ENCODE data around the gene TAOK3.
"Not testable (repeated sequence)": the region's sequence is repeated elsewhere in the genome, so short reads cannot be mapped to it uniquely, and the experiment has no call there.

Gene TAOK3

GRCh38 chr12:118290130-118290529, 82.6 kb downstream of the TAOK3 start:
- DNase-seq: no peak

GRCh38 chr12:118288174-118288573, 84.5 kb downstream of the TAOK3 start:
- DNase-seq: no peak

GRCh38 chr12:118287728-118288127, 85.0 kb downstream of the TAOK3 start:
- DNase-seq: no peak

- DNase-seq: no peak
Observed at GRCh38 chr12:118282767-118283166, 89.9 kb downstream of the TAOK3 start.

GRCh38 chr12:118278288-118278687, 94.4 kb downstream of the TAOK3 start:
- not testable (repeated sequence) for DNase-seq

- DNase-seq: no peak
Observed at GRCh38 chr12:118274066-118274465, 98.6 kb downstream of the TAOK3 start.

- DNase-seq: no peak
Observed at GRCh38 chr12:118271770-118272417, 100.8 kb downstream of the TAOK3 start.

GRCh38 chr12:118271183-118271582, 101.5 kb downstream of the TAOK3 start:
- DNase-seq: no peak

GRCh38 chr12:118269806-118270205, 102.9 kb downstream of the TAOK3 start:
- no peak for DNase-seq

GRCh38 chr12:118259079-118259478, 113.6 kb downstream of the TAOK3 start:
- no peak for DNase-seq

GRCh38 chr12:118256352-118256751, 116.4 kb downstream of the TAOK3 start:
- no peak for DNase-seq

- no peak for DNase-seq
Observed at GRCh38 chr12:118249547-118249946, 123.2 kb downstream of the TAOK3 start.

- DNase-seq: not testable (repeated sequence)
Observed at GRCh38 chr12:118245886-118246285, 126.8 kb downstream of the TAOK3 start.

GRCh38 chr12:118238888-118239287, 133.8 kb downstream of the TAOK3 start:
- DNase-seq: no peak

- no peak for DNase-seq
Observed at GRCh38 chr12:118237908-118238307, 134.8 kb downstream of the TAOK3 start.

- DNase-seq: no peak
Observed at GRCh38 chr12:118237052-118237665, 135.5 kb downstream of the TAOK3 start.

- no peak for DNase-seq
Observed at GRCh38 chr12:118220702-118221101, 152.0 kb downstream of the TAOK3 start.

GRCh38 chr12:118219772-118220171, 152.9 kb downstream of the TAOK3 start:
- DNase-seq: no peak

- no peak for DNase-seq
Observed at GRCh38 chr12:118219106-118219505, 153.6 kb downstream of the TAOK3 start.

- no peak for DNase-seq
Observed at GRCh38 chr12:118213452-118213851, 159.3 kb downstream of the TAOK3 start.

- no peak for DNase-seq
Observed at GRCh38 chr12:118212606-118213005, 160.1 kb downstream of the TAOK3 start.

GRCh38 chr12:118206107-118206412, 166.6 kb downstream of the TAOK3 start:
- DNase-seq: no peak

GRCh38 chr12:118193958-118194357, 178.7 kb downstream of the TAOK3 start:
- DNase-seq: no peak

GRCh38 chr12:118193477-118193876, 179.2 kb downstream of the TAOK3 start:
- no peak for DNase-seq

GRCh38 chr12:118190266-118190665, 182.4 kb downstream of the TAOK3 start:
- peak; percentile 47 for DNase-seq
